Uterus (tissue), 4 donors: ENCODE measurements around the gene DHX34. TPM values are rescaled to one million over a fixed set of nuclear protein-coding genes. Genes with fewer than 3 reads are reported as not detected.
"Not testable (repeated sequence)": the region's sequence is repeated elsewhere in the genome, so short reads cannot be mapped to it uniquely, and the experiment has no call there.

Experiments used
- DNase-seq, 2 donors: peaks; one replicate each; pipeline ENCODE4 v3.0.0-alpha.2; 2019 to 2020
- H3K27ac ChIP-seq, 2 donors: fragments of 200-600 bp; sonication (generic); 1 replicate in 1 of 2; 2 replicates in 1 of 2; pipeline ENCODE4 v1.5.1; 2016 to 2018
- H3K27me3 ChIP-seq, 2 donors: fragments of 200-600 bp; sonication (generic); one replicate each; pipeline ENCODE4 v1.5.1; 2018 to 2019; ENCODE audit warnings: control low read depth in 1 of 2
- H3K36me3 ChIP-seq, 2 donors: fragments of 200-600 bp; sonication (generic); one replicate each; pipeline ENCODE4 v1.5.1; 2019; ENCODE audit warnings: control low read depth in 1 of 2
- H3K4me1 ChIP-seq, 2 donors: fragments of 200-600 bp; sonication (generic); one replicate each; pipeline ENCODE4 v1.5.1; 2018 to 2019; ENCODE audit warnings: control low read depth in 1 of 2
- H3K4me3 ChIP-seq, 2 donors: fragments of 200-600 bp; sonication (generic); 1 replicate in 1 of 2; 2 replicates in 1 of 2; pipeline ENCODE4 v1.5.1; 2018 to 2019; ENCODE audit warnings: mild to moderate bottlenecking in 1 of 2
- H3K9me3 ChIP-seq, 2 donors: fragments of 200-600 bp; sonication (generic); one replicate each; pipeline ENCODE4 v1.5.1; 2019; ENCODE audit warnings: control low read depth in 1 of 2
- CTCF ChIP-seq, 4 experiments: fragments of 200-600 bp in 2 of 4; fragments of 450-650 bp in 2 of 4; sonication (generic) in 2 of 4; IDR thresholded peaks; one replicate each; pipeline ENCODE4 v1.5.1; 2016 to 2019; ENCODE audit warnings: antibody characterized with exemption in 4 of 4, mild to moderate bottlenecking in 2 of 4, moderate library complexity in 1 of 4
- POLR2A ChIP-seq, 2 donors: fragments of 450-650 bp; IDR thresholded peaks; one replicate each; pipeline ENCODE4 v1.6.1; 2016; ENCODE audit warnings: antibody characterized with exemption in 2 of 2, mild to moderate bottlenecking in 1 of 2, moderate library complexity in 1 of 2
- intact Hi-C: fragments of 100-400 bp; cut with DNase I; formaldehyde crosslinking; loops from one replicate; pipeline ENCODE4 v1.15.1; 2023; ENCODE audit warnings: low total_unique reads
- total RNA-seq, 4 donors: library from RNA; depleted of rRNA in 3 of 4; stranded (reverse); fragments of >200 nt in 3 of 4; gene quantifications; one replicate each; pipeline versions ENCODE4 v1.1.0 to v1.2.4, GENCODE V29; 2014 to 2023
- donor health status: DM: yes; HTN: yes; CAD: no.

DHX34 gene
- total RNA-seq, 4 donors from 2014 or later, result 11.5 to 17.3 (median 15.8) TPM

GRCh38 chr19:47339196-47339880, 9.8 kb upstream of the DHX34 start:
- Histone ChIP-seq H3K4me1 (no peaks in the 10 kb centered on the region), H3K27ac (no peak overlapping the region), H3K4me3 (no peak overlapping the region), H3K27me3 (no peaks in the 10 kb centered on the region), H3K9me3 (no peaks in the 10 kb centered on the region), H3K36me3 (no peaks in the 10 kb centered on the region)
- intact Hi-C loops, result no loop called here
- TF ChIP-seq POLR2A (IDR thresholded peaks at IDR 0.05) (no peak), CTCF (IDR thresholded peaks at IDR 0.05) (no peak)
- no peak for DNase-seq

GRCh38 chr19:47340477-47341208, 8.5 kb upstream of the DHX34 start:
- intact Hi-C loops, result no loop called here
- Histone ChIP-seq H3K36me3 (no peaks in the 10 kb centered on the region), H3K27ac (no peak overlapping the region), H3K4me3 (no peak overlapping the region), H3K4me1 (no peaks in the 10 kb centered on the region), H3K9me3 (no peaks in the 10 kb centered on the region), H3K27me3 (no peaks in the 10 kb centered on the region)
- TF ChIP-seq POLR2A (IDR thresholded peaks at IDR 0.05), result no peak
- TF ChIP-seq CTCF (IDR thresholded peaks at IDR 0.05), result no peak
- no peak for DNase-seq

- H3K4me3 ChIP-seq, result no peak overlapping the region
- intact Hi-C loops, result no loop called here
- no peak overlapping the region for H3K27ac ChIP-seq
- H3K36me3 ChIP-seq, result no peaks in the 10 kb centered on the region
- TF ChIP-seq CTCF (IDR thresholded peaks at IDR 0.05) (no peak), POLR2A (IDR thresholded peaks at IDR 0.05) (no peak)
- no peak for DNase-seq
- H3K9me3 ChIP-seq, result no peaks in the 10 kb centered on the region
- no peaks in the 10 kb centered on the region for H3K27me3 ChIP-seq
- no peaks in the 10 kb centered on the region for H3K4me1 ChIP-seq
These were observed 7.4 kb upstream of the DHX34 start for GRCh38 chr19:47341734-47342133.

- Histone ChIP-seq H3K9me3 (no peaks in the 10 kb centered on the region), H3K4me3 (no peak overlapping the region), H3K27me3 (no peaks in the 10 kb centered on the region), H3K27ac (no peak overlapping the region), H3K36me3 (no peaks in the 10 kb centered on the region), H3K4me1 (no peaks in the 10 kb centered on the region)
- TF ChIP-seq CTCF (IDR thresholded peaks at IDR 0.05), result no peak
- no peak for TF ChIP-seq POLR2A (IDR thresholded peaks at IDR 0.05)
- intact Hi-C loops, result no loop called here
- DNase-seq, result no peak
These were observed 5.8 kb upstream of the DHX34 start for GRCh38 chr19:47343194-47343802.

- DNase-seq, result no peak
- H3K9me3 ChIP-seq, result no peaks in the 10 kb centered on the region
- H3K36me3 ChIP-seq, result no peaks in the 10 kb centered on the region
- intact Hi-C loops, result no loop called here
- no peak overlapping the region for H3K4me3 ChIP-seq
- no peaks in the 10 kb centered on the region for H3K4me1 ChIP-seq
- H3K27me3 ChIP-seq, result no peaks in the 10 kb centered on the region
- H3K27ac ChIP-seq, result no peak overlapping the region
- no peak for TF ChIP-seq CTCF (IDR thresholded peaks at IDR 0.05)
- TF ChIP-seq POLR2A (IDR thresholded peaks at IDR 0.05), result no peak
These were observed 4.7 kb upstream of the DHX34 start for GRCh38 chr19:47344425-47344824.

- H3K9me3 ChIP-seq, intact Hi-C loops, H3K4me3 ChIP-seq, H3K27ac ChIP-seq, H3K36me3 ChIP-seq, H3K27me3 ChIP-seq, H3K4me1 ChIP-seq, DNase-seq: not testable (repeated sequence)
These were observed 3.1 kb upstream of the DHX34 start for GRCh38 chr19:47346024-47346423.
